Peyer's patch (tissue), 4 donors: ENCODE results near the gene HECTD2.

Experiments used
- POLR2A ChIP-seq, 2 donors: fragments of 450-650 bp; IDR thresholded peaks; one replicate each; pipeline ENCODE4 v1.5.1; 2017; ENCODE audit warnings: antibody characterized with exemption in 2 of 2, mild to moderate bottlenecking in 2 of 2, moderate library complexity in 2 of 2
- TF ChIP-seq, protein P1 (sequence below), 6 experiments: fragments of 450-650 bp in 4 of 6; fragments of 200-600 bp in 2 of 6; sonication (generic) in 1 of 6; IDR thresholded peaks; one replicate each; pipeline ENCODE4 v1.5.1; 2017 to 2019; ENCODE audit warnings: antibody characterized with exemption in 6 of 6, mild to moderate bottlenecking in 3 of 6, moderate library complexity in 1 of 6

DNA sequence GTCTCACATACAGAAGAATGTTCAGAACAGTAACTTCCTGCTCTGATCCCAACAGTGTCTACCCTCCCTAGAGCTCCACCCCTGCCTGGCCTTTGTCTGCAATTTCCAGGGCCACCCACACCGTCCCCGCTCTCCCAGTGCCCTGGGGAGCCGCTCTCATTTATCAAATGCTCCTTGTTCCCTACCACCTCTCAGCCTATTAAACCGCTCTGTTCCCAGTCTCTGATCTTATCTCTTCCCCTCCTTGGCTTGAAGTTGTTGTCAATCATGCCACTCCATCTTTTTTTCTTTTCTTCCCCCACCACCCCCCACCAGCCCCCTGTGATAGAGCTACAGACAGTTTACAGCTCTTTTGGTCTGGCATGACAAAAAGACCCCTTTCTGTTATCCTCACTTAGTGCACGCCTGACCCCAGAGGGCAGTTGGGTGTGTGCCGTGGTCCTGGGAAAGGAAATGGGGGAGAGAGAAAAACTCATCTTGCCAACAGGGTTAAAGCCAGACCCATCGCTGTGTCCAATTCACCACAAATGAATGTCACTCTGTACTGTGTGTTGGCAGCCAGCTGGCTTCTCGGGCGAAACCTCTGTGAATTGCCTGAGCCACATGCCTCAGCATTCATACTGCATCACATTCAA, 28.8 kb upstream of the HECTD2 start:
- TF ChIP-seq, protein P1, sequence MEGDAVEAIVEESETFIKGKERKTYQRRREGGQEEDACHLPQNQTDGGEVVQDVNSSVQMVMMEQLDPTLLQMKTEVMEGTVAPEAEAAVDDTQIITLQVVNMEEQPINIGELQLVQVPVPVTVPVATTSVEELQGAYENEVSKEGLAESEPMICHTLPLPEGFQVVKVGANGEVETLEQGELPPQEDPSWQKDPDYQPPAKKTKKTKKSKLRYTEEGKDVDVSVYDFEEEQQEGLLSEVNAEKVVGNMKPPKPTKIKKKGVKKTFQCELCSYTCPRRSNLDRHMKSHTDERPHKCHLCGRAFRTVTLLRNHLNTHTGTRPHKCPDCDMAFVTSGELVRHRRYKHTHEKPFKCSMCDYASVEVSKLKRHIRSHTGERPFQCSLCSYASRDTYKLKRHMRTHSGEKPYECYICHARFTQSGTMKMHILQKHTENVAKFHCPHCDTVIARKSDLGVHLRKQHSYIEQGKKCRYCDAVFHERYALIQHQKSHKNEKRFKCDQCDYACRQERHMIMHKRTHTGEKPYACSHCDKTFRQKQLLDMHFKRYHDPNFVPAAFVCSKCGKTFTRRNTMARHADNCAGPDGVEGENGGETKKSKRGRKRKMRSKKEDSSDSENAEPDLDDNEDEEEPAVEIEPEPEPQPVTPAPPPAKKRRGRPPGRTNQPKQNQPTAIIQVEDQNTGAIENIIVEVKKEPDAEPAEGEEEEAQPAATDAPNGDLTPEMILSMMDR (IDR thresholded peaks at IDR 0.05) = no peak
- TF ChIP-seq POLR2A (IDR thresholded peaks at IDR 0.05) = no peak
